Karpas-422 (cell line): ENCODE measurements around the gene TMEM259. TPM values are rescaled to one million over a fixed set of nuclear protein-coding genes. Genes with fewer than 3 reads are reported as not detected.

Experiments
- DNase-seq: peaks from one replicate; pipeline ENCODE4 v3.0.0-alpha.2; 2015
- H2AFZ ChIP-seq: fragments of 200-600 bp; sonication (generic); 2 replicates; pipeline ENCODE4 v1.6.1; 2014; ENCODE audit warnings: antibody characterized with exemption, low read length, mixed read lengths
- H3K27ac ChIP-seq: fragments of 200-600 bp; sonication (generic); 2 replicates; pipeline ENCODE4 v1.5.1; 2014; ENCODE audit warnings: mild to moderate bottlenecking, low read length, moderate library complexity
- H3K27me3 ChIP-seq: fragments of 200-600 bp; sonication (generic); 2 replicates; pipeline ENCODE4 v1.6.1; 2014; ENCODE audit warnings: low read length, mixed read lengths
- H3K36me3 ChIP-seq: fragments of 200-600 bp; sonication (generic); 2 replicates; pipeline ENCODE4 v1.6.1; 2014; ENCODE audit warnings: low read length, mixed read lengths; ENCODE audit not compliant: insufficient read depth
- H3K4me1 ChIP-seq: fragments of 200-600 bp; sonication (generic); 2 replicates; pipeline ENCODE4 v1.6.1; 2014; ENCODE audit warnings: mild to moderate bottlenecking, low read length, mixed read lengths
- H3K4me2 ChIP-seq: fragments of 200-600 bp; sonication (generic); 2 replicates; pipeline ENCODE4 v1.6.1; 2014; ENCODE audit warnings: low read length, low read depth, mild to moderate bottlenecking; ENCODE audit not compliant: poor library complexity, severe bottlenecking
- H3K4me3 ChIP-seq: fragments of 200-600 bp; sonication (generic); 2 replicates; pipeline ENCODE4 v1.5.1; 2014; ENCODE audit warnings: mild to moderate bottlenecking, antibody characterized with exemption, low read length, mixed read lengths
- H3K79me2 ChIP-seq: fragments of 200-600 bp; sonication (generic); 2 replicates; pipeline ENCODE4 v1.6.1; 2014; ENCODE audit warnings: mild to moderate bottlenecking, low read length, mixed read lengths
- H3K9ac ChIP-seq: fragments of 200-600 bp; sonication (generic); 2 replicates; pipeline ENCODE4 v1.6.0; 2014; ENCODE audit warnings: low read length
- H3K9me2 ChIP-seq: fragments of 200-600 bp; sonication (generic), shearing (Covaris generic); replicated peaks from 2 replicates; pipeline ENCODE4 v1.6.0; 2014; ENCODE audit warnings: mild to moderate bottlenecking, low read length, moderate library complexity; ENCODE audit not compliant: insufficient read depth
- H3K9me3 ChIP-seq: fragments of 300-700, 200-600 bp; sonication (generic); 2 replicates; pipeline ENCODE4 v1.6.1; 2014; ENCODE audit warnings: low read length, mixed read lengths
- H4K20me1 ChIP-seq: fragments of 200-600 bp; sonication (generic); 2 replicates; pipeline ENCODE4 v1.6.1; 2014; ENCODE audit warnings: mild to moderate bottlenecking, antibody characterized with exemption, low read length, low read depth; ENCODE audit not compliant: insufficient read depth
- total RNA-seq: library from RNA; depleted of rRNA; stranded (reverse); fragments of >200 nt; shearing (Covaris generic); gene quantifications from 2 replicates; pipeline ENCODE4 v1.2.3, GENCODE V29; 2014; ENCODE audit warnings: low replicate concordance

The TMEM259 gene
- total RNA-seq, 1 experiment from 2014 or later: 133 TPM

- Histone ChIP-seq H3K4me2 (no peak overlapping the region), H3K79me2 (no peaks in the 10 kb centered on the region), H3K27ac (no peak overlapping the region), H3K9me2 (no peaks in the 10 kb centered on the region), H3K36me3 (no peaks in the 10 kb centered on the region), H2AFZ (no peak overlapping the region), H3K4me3 (no peak overlapping the region), H3K9me3 (no peaks in the 10 kb centered on the region), H3K4me1 (peaks cover under 1% of the 10 kb centered on the region; the same call in 1 of the 2 replicates), H4K20me1 (no peaks in the 10 kb centered on the region), H3K9ac (no peak overlapping the region), H3K27me3 (no peaks in the 10 kb centered on the region)
- no peak for DNase-seq
These were observed 30.9 kb upstream of the TMEM259 start for GRCh38 chr19:1051791-1052190.

GRCh38 chr19:1050989-1051788, 30.3 kb upstream of the TMEM259 start:
- Histone ChIP-seq H3K79me2 (no peaks in the 10 kb centered on the region), H4K20me1 (no peaks in the 10 kb centered on the region), H3K9me2 (no peaks in the 10 kb centered on the region), H2AFZ (no peak overlapping the region), H3K4me3 (no peak overlapping the region), H3K9ac (no peak overlapping the region), H3K4me2 (no peak overlapping the region), H3K4me1 (no peaks in the 10 kb centered on the region), H3K36me3 (no peaks in the 10 kb centered on the region), H3K9me3 (no peaks in the 10 kb centered on the region), H3K27ac (no peak overlapping the region), H3K27me3 (no peaks in the 10 kb centered on the region)
- DNase-seq: no peak

- H3K9ac ChIP-seq: no peak overlapping the region
- H3K4me1 ChIP-seq: no peaks in the 10 kb centered on the region
- no peaks in the 10 kb centered on the region for H3K27me3 ChIP-seq
- no peaks in the 10 kb centered on the region for H4K20me1 ChIP-seq
- no peaks in the 10 kb centered on the region for H3K79me2 ChIP-seq
- no peaks in the 10 kb centered on the region for H3K36me3 ChIP-seq
- DNase-seq: no peak
- no peak overlapping the region for H3K27ac ChIP-seq
- no peak overlapping the region for H3K4me3 ChIP-seq
- no peak overlapping the region for H2AFZ ChIP-seq
- H3K4me2 ChIP-seq: no peak overlapping the region
- H3K9me2 ChIP-seq: no peaks in the 10 kb centered on the region
- no peaks in the 10 kb centered on the region for H3K9me3 ChIP-seq
These were observed 28.9 kb upstream of the TMEM259 start for GRCh38 chr19:1049800-1050199.

GRCh38 chr19:1049106-1049505, 28.2 kb upstream of the TMEM259 start:
- H4K20me1 ChIP-seq: no peaks in the 10 kb centered on the region
- H3K27me3 ChIP-seq: no peaks in the 10 kb centered on the region
- no peaks in the 10 kb centered on the region for H3K4me1 ChIP-seq
- no peak overlapping the region for H2AFZ ChIP-seq
- H3K4me3 ChIP-seq: no peak overlapping the region
- DNase-seq: no peak
- no peak overlapping the region for H3K9ac ChIP-seq
- no peaks in the 10 kb centered on the region for H3K9me2 ChIP-seq
- no peaks in the 10 kb centered on the region for H3K79me2 ChIP-seq
- H3K36me3 ChIP-seq: no peaks in the 10 kb centered on the region
- H3K9me3 ChIP-seq: no peaks in the 10 kb centered on the region
- H3K27ac ChIP-seq: no peak overlapping the region
- H3K4me2 ChIP-seq: no peak overlapping the region

GRCh38 chr19:1047696-1048147, 26.8 kb upstream of the TMEM259 start:
- Histone ChIP-seq H3K4me3 (no peak overlapping the region), H2AFZ (no peak overlapping the region), H3K9me2 (no peaks in the 10 kb centered on the region), H3K27me3 (no peaks in the 10 kb centered on the region), H3K9ac (no peak overlapping the region), H3K4me2 (no peak overlapping the region), H3K27ac (no peak overlapping the region), H4K20me1 (no peaks in the 10 kb centered on the region), H3K79me2 (no peaks in the 10 kb centered on the region), H3K4me1 (no peaks in the 10 kb centered on the region), H3K36me3 (no peaks in the 10 kb centered on the region), H3K9me3 (no peaks in the 10 kb centered on the region)
- DNase-seq: no peak

- no peak overlapping the region for H2AFZ ChIP-seq
- H3K27me3 ChIP-seq: no peaks in the 10 kb centered on the region
- no peaks in the 10 kb centered on the region for H3K79me2 ChIP-seq
- H3K9me3 ChIP-seq: no peaks in the 10 kb centered on the region
- H3K4me1 ChIP-seq: no peaks in the 10 kb centered on the region
- no peak for DNase-seq
- H3K9ac ChIP-seq: no peak overlapping the region
- no peak overlapping the region for H3K27ac ChIP-seq
- no peak overlapping the region for H3K4me2 ChIP-seq
- H3K4me3 ChIP-seq: no peak overlapping the region
- H3K36me3 ChIP-seq: no peaks in the 10 kb centered on the region
- no peaks in the 10 kb centered on the region for H4K20me1 ChIP-seq
- H3K9me2 ChIP-seq: no peaks in the 10 kb centered on the region
These were observed 26.1 kb upstream of the TMEM259 start for GRCh38 chr19:1046836-1047695.

- Histone ChIP-seq H2AFZ (no peak overlapping the region), H3K79me2 (no peaks in the 10 kb centered on the region), H3K4me3 (no peak overlapping the region), H4K20me1 (0 out of 2 replicates have a peak, but pooled peaks cover 8% of the 10 kb centered on the region), H3K9me3 (no peaks in the 10 kb centered on the region), H3K4me1 (peaks cover 6% of the 10 kb centered on the region), H3K27ac (no peak overlapping the region), H3K9ac (no peak overlapping the region), H3K4me2 (no peak overlapping the region), H3K9me2 (no peaks in the 10 kb centered on the region), H3K36me3 (no peaks in the 10 kb centered on the region), H3K27me3 (no peaks in the 10 kb centered on the region)
- no peak for DNase-seq
These were observed 25.2 kb upstream of the TMEM259 start for GRCh38 chr19:1046117-1046626.

- 0 out of 2 replicates have a peak, but pooled peaks cover 8% of the 10 kb centered on the region for H4K20me1 ChIP-seq
- H3K9me2 ChIP-seq: no peaks in the 10 kb centered on the region
- peak; percentile 100 for DNase-seq
- H3K9ac ChIP-seq: no peak overlapping the region
- no peak overlapping the region for H3K4me2 ChIP-seq
- H3K4me1 ChIP-seq: peaks cover 15% of the 10 kb centered on the region
- H3K9me3 ChIP-seq: no peaks in the 10 kb centered on the region
- no peak overlapping the region for H3K27ac ChIP-seq
- H3K36me3 ChIP-seq: no peaks in the 10 kb centered on the region
- H2AFZ ChIP-seq: no peak overlapping the region
- no peaks in the 10 kb centered on the region for H3K79me2 ChIP-seq
- H3K4me3 ChIP-seq: no peak overlapping the region
- H3K27me3 ChIP-seq: no peaks in the 10 kb centered on the region
These were observed 24.3 kb upstream of the TMEM259 start for GRCh38 chr19:1045247-1045603.
